ENCODE measurements around the gene TMEM140.
A peak's percentile ranks its signal among the peaks of the same experiment; 100 is the strongest.
"Not testable (repeated sequence)": the region's sequence is repeated elsewhere in the genome, so short reads cannot be mapped to it uniquely, and the experiment has no call there.

TMEM140 gene

DNA sequence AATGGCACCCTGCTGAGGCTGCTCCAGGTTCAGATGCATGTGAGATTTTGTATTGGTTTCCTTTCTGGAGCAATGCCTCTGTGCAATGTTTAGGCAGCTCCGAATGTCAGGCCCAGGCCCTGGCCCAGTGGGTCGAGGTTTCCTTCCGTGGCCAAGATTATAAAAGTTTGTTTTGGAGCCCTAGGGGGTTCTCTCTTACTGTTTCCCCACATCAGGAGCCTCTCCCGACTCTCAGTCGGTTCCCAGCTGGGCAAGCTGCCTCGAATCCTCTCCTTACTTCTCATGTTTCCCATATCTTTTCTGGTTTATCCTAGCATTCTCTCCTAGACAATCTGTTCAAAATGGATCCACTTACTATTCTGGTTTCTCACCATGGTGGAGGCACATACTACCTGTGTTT is 11.0 kb downstream of the TMEM140 start:
- DNase-seq (ENCODE audit: low spot score) = no peak

DNA sequence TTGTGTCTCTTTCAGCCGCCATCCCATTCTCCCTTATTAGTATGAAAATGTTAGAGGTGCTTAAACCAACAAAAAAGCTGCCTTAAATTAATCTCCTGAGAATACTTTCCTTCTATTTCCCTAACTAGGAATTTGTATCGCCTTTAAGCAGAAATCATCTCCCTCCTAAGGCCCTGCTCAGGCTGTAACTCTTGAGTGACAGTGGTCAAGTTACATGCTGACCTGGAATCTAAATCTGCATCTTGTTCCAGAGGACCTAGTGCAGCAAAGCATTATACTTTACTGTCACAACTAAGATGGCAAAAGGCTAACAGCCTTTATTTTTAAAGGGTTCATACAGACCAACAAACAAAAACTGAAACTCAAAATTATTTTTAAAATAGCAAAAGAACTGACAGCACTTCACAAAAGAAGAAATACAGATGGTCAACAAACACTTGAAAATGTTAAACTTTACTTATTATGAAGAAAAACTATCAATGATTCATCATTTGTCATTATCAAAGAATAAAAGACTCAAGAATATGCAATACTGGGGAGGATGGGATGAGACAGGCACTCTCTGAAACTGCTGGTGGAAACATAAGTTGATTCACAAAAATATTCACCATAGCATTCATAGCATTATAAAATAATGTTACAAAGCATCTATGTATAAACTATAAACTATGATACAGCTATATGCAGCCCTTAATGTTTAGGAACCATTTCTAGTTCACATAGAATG is 11.7 kb downstream of the TMEM140 start:
- no peak for DNase-seq (ENCODE audit: low spot score)

DNA sequence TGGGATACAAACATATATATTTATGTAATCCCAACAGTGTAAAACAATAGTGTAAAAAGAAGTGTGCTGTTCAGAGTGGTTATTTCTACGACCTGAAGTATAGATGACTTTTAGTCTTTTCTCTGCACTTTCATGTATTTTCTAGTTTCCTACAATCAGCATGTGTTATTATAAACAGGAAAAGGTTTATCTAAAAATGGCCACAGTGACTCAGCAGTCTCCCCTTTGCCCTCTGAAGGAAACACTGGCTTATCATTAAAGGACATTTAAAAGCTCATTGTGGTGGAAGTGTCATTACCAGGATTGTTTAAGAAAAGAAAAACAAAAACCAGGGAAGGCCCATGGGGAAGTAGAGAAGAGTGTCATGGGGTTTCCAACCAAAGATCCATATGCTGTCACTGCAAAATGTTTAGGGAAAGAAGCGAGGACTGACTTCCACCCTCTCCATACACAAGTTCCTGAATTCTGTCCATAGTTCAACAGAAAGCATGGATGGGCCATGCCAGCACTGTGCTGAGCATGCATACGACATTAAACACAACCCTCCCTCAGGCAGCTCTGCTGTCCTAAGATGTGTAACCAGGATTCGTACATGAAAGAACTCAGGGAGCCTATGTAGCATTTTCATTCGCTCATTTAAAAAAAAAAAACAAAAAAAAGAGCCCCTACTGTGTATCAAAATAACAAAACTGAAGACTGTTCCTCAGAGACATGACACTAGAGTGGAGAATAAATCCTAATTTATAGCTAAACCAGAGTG is 12.4 kb downstream of the TMEM140 start:
- DNase-seq (ENCODE audit: low spot score) = no peak

DNA sequence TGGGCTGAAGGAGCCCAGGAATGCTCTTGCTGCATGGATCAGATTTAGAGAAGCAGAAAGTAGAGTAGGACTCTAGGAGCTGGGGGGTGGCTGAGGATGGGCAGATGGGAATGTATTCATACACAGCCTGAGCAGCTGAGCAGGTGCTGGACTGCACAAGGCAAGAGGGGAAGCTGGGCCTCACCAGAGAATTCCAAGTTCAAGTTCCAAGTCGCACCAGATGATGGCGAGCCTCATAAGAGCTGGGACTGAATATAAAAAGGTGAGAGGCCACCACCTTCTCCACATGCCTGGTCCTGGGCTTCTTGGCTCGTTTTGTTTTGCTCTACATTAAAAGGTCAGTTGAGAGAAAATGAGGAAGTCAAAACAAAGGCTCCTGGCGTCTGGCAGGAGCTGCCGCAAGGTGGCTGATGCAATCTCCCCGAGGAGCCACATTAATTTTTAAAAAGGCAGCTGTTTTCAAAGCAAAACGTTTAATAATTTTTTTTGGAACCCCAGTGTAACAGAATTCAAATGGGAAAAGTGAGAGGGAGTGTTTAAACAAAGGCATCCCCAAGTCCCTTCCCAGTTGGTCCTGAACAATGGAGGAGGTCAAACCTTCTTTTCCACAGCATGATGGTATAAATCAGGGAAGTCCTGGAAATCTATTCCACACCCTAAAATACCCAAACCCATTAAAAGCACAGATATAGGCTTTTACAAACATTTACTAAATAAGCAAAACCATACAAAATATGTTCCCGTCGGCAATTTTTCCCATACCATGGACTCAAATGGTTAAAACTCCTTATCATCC is 13.2 kb downstream of the TMEM140 start:
- no peak for DNase-seq (ENCODE audit: low spot score)

DNA sequence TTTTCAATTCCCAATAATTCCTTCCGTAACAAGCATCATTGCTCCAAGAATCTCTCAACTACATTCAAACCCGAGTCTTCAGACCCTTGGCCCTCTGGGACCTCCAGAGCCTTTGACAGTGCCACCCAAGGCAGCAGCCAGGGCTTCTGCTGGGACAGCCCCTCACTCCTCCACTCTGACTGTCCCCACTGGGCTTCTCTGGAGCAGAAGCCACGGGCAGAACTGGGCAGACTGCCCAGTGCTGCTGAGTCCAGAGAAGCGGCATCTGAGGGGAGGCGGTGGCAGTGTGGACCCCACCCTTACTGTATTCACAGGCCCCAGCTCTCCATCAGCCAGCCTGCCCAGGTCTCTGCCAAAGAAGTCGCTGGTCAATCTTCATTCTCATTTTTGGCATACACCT is 13.8 kb downstream of the TMEM140 start:
- no peak for DNase-seq (ENCODE audit: low spot score)

DNA sequence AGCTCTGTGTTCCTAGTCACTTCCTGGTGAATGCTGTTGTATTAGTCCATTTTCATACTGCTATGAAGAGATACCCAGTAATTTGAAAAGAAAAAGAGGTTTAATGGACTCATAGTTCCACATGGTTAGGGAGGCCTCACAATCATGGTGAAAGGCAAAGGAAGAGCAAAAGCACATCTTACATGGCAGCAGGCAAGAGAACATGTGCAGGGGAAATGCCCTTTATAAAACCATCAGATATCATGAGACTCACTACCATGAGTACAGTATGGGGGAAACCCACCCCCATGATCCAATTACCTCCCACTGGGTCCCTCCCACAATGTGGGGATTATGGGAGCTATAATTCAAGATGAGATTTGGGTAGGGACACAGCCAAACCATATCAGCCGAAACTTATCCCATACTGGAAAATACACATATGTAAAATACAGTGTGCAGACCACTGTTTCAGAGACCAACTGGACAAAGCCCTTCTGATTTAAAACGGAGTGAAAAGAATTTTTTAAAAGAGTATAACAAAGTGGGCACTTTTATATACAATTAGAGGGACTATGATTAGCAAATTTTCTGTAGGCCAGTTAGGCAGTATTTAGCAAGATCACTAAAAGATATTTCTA is 14.6 kb downstream of the TMEM140 start:
- DNase-seq (ENCODE audit: low spot score) = no peak

DNA sequence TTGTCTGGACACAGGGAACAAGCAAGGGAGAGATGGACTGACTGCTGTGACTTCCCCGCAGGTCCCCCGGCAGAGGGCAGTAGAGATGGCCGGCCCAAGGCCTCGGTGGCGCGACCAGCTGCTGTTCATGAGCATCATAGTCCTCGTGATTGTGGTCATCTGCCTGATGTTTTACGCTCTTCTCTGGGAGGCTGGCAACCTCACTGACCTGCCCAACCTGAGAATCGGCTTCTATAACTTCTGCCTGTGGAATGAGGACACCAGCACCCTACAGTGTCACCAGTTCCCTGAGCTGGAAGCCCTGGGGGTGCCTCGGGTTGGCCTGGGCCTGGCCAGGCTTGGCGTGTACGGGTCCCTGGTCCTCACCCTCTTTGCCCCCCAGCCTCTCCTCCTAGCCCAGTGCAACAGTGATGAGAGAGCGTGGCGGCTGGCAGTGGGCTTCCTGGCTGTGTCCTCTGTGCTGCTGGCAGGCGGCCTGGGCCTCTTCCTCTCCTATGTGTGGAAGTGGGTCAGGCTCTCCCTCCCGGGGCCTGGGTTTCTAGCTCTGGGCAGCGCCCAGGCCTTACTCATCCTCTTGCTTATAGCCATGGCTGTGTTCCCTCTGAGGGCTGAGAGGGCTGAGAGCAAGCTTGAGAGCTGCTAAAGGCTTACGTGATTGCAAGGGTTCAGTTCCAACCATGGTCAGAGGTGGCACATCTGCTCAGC is 16.6 kb downstream of the TMEM140 start:
- DNase-seq (ENCODE audit: low spot score) = no peak

DNA sequence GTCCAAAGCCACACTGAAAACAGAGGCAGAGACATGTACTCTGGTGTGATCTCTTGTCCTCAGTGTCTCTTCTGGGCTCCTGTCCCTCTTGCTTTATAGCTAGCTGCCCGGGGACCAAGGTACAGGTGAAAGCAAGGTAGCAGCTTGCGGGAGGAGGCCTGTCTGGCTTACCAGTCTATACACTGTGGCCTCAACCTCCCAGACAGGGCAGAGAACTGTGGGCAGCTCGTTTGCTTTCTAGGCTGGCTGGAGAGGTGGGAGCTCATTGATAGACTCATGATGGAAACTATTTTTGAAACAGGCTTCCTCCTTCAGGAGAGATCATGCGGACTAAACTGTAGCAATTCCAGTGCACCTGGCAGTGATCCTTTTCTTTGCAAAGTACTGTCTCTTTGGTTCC is 18.0 kb downstream of the TMEM140 start:
- DNase-seq (ENCODE audit: low spot score) = no peak

DNA sequence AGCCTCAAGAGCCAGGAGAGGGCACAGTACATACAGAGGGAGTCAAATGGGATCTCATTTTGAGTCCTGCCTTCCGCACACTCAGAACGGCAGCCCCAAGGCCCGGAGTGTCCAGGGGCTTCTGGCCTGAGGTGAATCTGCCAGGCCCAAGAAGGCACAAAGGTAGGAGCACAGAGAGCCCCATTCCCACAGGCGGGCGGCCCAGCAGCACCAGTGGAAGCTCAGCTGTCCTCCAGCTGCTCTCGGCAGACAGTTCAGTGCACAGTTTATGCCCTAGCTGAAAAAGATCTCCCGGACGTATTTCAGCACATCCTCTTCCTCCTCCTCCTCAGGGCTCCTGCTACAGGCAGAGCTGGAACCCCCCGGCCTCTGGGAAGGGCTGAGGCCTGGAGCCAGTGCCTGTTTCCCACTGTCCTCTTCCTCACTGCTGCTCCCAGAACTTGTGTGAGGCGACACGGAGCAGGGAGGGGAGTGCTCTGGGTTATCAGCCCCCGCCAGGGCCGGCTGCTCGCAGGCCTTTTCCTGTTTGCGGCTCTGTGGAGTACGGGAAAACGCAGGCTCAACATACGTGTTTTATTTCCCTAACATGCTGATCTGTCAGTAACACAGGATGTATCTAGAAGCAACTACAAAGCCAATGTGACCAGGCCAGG is 18.6 kb downstream of the TMEM140 start:
- no peak for DNase-seq (ENCODE audit: low spot score)

DNA sequence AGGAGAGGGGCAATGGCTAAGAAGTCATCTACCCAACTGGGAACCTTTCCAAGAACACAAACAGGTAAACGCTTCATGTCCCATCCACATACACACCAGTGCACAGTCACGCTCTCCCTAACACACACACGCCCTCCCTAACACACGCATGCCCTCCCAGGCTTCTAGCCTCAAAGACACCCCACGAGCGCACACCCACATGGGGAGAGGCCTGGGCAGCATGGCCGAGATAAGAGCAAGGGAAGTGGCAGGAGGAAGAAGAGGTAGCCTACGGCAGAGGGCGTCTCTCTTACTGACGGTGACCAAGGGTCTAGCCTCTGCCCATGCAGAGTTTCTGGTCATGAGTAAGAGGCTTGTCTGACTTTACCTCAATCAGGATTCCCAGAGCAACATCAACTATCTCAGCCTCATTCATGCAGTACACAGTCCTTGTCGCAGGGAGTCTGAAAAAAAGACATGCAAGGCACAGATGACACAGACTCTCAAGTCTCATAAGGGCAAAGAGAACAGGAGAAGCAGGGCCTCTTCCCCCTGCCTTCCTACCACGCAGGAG is 19.6 kb downstream of the TMEM140 start:
- DNase-seq (ENCODE audit: low spot score) = no peak

DNA sequence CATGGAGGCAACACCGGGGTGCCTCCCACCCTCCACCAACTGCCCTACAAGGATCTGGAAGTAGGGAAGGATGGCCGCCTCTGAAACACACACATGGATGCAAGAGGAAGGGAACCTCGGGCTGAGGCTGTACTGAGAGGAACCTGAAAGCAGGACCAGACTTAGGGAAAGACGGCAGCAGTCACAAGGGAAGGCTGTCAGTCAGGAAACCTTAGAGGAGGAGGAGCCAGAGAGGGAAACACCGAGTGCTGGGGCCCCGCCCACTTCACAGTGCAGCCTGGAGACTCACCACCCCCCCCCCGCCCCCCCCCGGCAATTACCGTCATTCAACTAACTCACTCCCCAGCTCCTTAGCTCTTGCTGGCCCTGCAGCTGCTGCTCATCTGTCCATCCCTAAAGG is 20.1 kb downstream of the TMEM140 start:
- no peak for DNase-seq (ENCODE audit: low spot score)

DNA sequence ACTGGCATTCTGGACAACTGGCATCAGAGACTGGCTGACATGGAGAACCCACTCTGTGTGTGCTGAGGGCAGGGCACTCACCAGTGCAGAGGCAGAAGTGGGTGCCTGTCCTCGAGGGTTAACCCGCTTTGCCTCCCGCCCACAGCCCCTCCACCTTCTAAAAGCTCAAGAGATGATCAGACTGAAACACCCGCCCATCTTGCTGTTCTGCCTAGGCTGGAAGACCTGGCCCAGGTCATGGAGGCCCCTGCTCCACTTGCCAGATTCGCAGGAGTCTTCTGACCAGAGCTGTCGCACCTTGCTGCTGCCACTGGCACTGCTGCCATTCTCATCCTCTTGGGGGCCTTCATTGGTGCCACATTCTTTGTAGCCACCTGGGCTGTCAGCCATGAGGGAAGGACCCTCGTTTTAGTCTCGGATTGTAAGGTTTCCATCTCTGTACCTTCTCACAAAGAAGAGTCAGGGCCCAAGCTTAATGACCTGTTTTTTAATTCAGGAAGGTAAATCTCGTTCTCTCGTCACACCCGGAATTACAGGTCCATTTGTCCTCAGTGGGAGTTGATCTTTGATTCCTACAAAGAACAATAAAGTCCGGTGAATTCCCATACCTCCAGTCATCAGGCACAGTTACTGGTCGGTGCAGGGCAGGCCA is 20.7 kb downstream of the TMEM140 start:
- no peak for DNase-seq (ENCODE audit: low spot score)

DNA sequence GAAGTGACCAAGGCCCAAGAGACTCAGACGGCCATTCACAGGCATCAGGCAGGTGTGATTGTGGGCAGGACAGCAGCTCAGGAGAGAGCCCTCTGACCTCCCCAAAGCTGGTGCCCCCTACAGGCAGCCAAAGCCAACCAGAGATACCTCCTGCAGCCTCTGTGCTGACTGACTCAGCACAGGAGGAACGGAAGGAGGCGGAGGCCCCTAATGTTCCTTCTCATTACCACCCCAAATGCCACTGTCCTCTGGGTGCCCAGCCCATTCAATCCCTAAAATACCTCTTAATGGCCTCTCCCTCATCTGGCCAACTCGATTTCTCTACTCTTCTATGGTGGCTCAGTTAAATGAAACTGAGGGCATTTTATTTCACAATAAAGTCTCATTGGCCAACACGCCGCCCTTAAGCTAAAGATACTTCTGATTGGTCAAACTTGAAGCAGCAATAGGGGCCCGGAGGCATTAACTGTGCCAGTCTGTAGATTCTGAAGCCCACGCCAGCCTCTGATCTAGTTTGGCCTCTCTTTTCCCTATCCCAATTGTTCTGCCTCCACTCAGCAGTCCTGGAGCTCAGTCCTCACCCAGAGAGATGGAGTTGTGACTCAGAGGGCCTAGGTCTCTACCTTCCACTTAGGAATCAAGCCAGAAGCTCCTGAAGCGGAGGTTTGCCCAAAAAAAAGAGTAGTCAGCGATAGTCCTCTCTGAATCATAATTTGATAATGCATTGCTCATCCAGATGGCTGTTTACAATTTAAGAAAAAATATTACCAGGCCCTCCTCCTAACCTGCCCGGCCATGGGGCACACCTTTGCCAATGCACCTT is 21.5 kb downstream of the TMEM140 start:
- DNase-seq (ENCODE audit: low spot score) = peak; percentile 42

DNA sequence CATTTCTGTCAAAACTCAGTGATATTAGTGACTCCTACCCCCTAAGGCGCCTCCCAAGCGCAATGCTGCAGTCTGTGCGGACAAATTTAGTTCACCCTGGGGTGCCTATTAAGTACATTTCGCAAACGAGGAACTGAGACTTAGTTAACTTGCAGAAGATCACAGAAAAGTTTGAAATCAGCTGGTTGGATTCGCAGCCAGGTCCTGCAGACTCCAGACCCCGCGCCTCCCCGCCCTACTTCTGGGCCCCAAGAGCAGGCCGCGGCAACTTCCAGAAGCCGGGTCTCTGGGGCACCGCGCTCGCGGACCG is 22.0 kb downstream of the TMEM140 start:
- no peak for DNase-seq (ENCODE audit: low spot score)

DNA sequence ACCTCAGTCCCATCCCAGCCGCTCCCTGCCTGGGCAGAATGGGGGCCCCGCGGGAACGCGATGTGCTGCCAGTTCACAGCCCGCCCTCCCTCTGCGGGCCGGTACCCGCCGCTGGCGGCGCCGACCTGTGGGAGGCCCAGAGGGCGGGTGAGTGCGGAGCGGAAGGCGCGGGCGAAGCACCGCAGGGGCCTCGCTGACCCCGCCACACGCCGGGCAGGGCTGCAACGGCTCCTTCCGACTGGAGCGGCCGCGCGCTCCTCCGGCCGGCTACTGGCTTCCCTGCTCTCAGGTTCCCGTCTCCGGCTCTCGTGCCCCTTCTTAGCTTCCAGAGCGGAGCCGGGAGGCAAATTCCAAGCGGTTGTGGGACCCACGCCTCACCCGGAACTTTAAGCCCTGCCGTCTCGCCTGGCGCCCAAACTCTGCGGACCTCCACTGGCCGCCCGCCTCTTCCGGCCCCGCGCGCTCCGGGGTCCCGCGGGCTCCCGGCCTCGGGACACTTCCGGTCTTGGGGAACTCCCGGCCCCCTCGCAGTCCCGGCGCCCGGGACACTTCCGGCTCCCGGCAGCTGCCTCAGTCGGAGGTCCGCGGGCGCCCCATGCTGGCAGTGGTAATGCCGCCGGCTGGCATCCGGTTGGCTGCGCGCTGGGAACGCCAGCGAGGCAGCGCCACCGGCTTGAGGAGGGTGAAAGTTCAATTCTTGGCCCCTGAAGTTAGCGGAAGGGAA is 22.6 kb downstream of the TMEM140 start, which contains the start of gene CYREN:
TSS of gene CYREN (minus strand) at position 434 of the 724 bp plus-strand sequence. CDS start 1,785 bp downstream, outside the sequence.
- DNase-seq (ENCODE audit: low spot score) = peak; percentile 98

DNA sequence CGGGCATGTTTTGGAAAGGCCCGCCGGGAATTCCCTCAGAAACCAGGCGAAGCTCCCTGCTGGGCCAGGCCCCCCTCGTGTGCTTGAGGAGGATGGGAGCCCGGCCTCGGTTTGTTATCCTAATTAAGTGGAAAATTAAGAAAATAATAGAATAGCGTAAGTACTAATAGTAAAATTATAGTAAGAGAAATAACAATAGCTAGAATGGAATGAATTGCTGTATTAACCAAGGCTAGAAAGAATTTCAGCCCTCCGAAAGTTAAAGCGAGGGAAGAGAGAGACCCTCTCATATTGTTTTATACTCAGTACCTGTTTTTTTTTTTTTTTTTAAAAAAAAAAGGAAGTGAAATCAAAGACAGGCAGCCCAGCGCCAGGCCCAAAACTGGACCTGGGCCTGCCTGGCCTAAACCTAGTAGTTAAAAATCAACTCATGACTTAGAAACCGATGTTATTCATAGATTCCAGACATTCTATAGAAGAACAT is 23.2 kb downstream of the TMEM140 start:
- DNase-seq (ENCODE audit: low spot score) = not testable (repeated sequence)

DNA sequence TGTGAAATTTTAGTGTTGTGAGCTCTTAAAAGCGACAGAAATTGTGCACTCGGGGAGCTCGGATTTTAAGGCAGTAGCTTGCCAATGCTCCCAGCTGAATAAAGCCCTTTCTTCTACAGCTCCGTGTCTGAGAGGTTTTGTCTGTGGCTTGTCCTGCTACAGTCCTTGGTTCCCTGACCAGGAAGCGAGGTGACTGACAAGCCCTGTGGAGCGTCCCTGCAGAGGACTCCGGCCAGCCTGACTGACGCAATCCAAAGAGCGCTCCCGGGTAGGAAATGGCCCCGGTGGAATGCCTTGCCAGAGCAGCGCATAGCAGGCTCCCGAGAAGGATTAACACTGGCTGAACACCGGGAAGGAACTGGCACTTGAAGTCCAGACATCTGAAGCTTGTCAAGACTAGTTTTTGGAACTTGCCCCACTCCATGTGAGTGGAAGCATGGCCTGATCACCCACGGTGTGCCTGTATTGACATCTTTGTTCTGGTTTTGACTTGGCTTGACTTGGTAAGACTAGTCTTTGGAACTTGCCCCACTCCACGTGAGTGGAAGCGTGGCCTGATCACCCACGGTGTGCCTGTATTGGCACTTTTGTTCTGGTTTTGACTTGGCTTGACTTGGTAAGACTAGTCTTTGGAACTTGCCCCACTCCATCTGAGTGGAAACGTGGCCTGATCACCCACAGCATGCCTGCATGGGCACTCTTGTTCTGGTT is 23.9 kb downstream of the TMEM140 start:
- not testable (repeated sequence) for DNase-seq (ENCODE audit: low spot score)

DNA sequence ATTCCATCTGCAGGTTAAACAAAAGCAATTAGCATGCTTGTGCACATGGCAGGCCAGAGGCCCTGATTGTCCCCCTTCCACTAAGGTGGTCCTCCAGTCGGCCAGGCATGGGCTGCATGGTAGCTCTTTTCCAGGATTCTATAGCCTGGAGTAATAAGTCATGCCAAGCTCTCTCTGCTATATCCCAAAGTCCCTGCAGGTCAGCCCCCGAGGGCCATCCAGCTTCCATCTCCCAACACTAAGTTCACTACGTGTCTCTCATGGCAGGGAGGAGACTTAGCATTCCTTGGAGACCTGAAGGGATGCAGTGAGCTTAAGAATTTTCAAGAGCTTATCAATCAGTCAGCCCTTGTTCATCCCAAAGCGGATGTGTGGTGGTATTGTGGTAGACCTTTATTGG is 26.0 kb downstream of the TMEM140 start:
- not testable (repeated sequence) for DNase-seq (ENCODE audit: low spot score)
